Measurements from ENCODE around the gene KLC1. TPM values are rescaled to one million over a fixed set of nuclear protein-coding genes. Genes with fewer than 3 reads are reported as not detected.

The KLC1 gene
- total RNA-seq, 2 experiments from 2014 or later = 126 to 135 TPM

GRCh38 chr14:103707329-103708263 is 78.6 kb downstream of the KLC1 start:
- CTCF ChIA-PET = no interaction called here
- Mint-ChIP-seq H3K4me1 (peaks cover 27% of the 10 kb centered on the region), H3K36me3 (ENCODE audit: low read depth) (peaks cover 16% of the 10 kb centered on the region), H3K9me3 (no peaks in the 10 kb centered on the region), H3K27ac (no peak overlapping the region), H3K27me3 (no peaks in the 10 kb centered on the region), H3K4me3 (no peak overlapping the region)
- POLR2A ChIA-PET = no interaction called here
- DNase-seq = no peak

- no peak overlapping the region for H3K27ac Mint-ChIP-seq
- no peak for DNase-seq
- CTCF ChIA-PET = no interaction called here
- H3K4me3 Mint-ChIP-seq = no peak overlapping the region
- POLR2A ChIA-PET = interaction anchor here (0.7 kb wide), 1 partner anchor 37 kb away, joined by 3 read pairs; no protein-coding TSS in a partner anchor
- H3K27me3 Mint-ChIP-seq = no peaks in the 10 kb centered on the region
- peaks cover 37% of the 10 kb centered on the region for H3K4me1 Mint-ChIP-seq
- peaks cover 10% of the 10 kb centered on the region for H3K36me3 Mint-ChIP-seq (ENCODE audit: low read depth)
- no peaks in the 10 kb centered on the region for H3K9me3 Mint-ChIP-seq
Measured at GRCh38 chr14:103708750-103709187, 79.8 kb downstream of the KLC1 start.

GRCh38 chr14:103709814-103710213 is 80.8 kb downstream of the KLC1 start:
- Mint-ChIP-seq H3K4me1 (peaks cover 39% of the 10 kb centered on the region), H3K27ac (peak overlapping the region; percentile 54), H3K36me3 (ENCODE audit: low read depth) (peaks cover 6% of the 10 kb centered on the region), H3K4me3 (no peak overlapping the region), H3K27me3 (no peaks in the 10 kb centered on the region), H3K9me3 (no peaks in the 10 kb centered on the region)
- POLR2A ChIA-PET = no interaction called here
- no peak for DNase-seq
- CTCF ChIA-PET = no interaction called here

GRCh38 chr14:103710771-103711377 is 81.9 kb downstream of the KLC1 start:
- ChIA-PET POLR2A (no interaction called here), CTCF (interaction anchor here (0.7 kb wide), 1 partner anchor 12 kb away, joined by 4 read pairs; no protein-coding TSS in a partner anchor)
- H3K27ac Mint-ChIP-seq = peak overlapping the region; percentile 25
- H3K4me1 Mint-ChIP-seq = peaks cover 38% of the 10 kb centered on the region
- no peaks in the 10 kb centered on the region for H3K9me3 Mint-ChIP-seq
- no peaks in the 10 kb centered on the region for H3K27me3 Mint-ChIP-seq
- no peak overlapping the region for H3K4me3 Mint-ChIP-seq
- DNase-seq = no peak
- peaks cover 4% of the 10 kb centered on the region for H3K36me3 Mint-ChIP-seq (ENCODE audit: low read depth)

GRCh38 chr14:103711516-103712431 is 82.8 kb downstream of the KLC1 start:
- DNase-seq = no peak
- Mint-ChIP-seq H3K27ac (peak overlapping the region; percentile 13), H3K4me1 (peaks cover 40% of the 10 kb centered on the region), H3K4me3 (no peak overlapping the region), H3K9me3 (no peaks in the 10 kb centered on the region), H3K27me3 (no peaks in the 10 kb centered on the region), H3K36me3 (ENCODE audit: low read depth) (peaks cover 4% of the 10 kb centered on the region)
- POLR2A ChIA-PET = no interaction called here
- CTCF ChIA-PET = interaction anchor here (0.7 kb wide), 1 partner anchor 11 kb away, joined by 4 read pairs; no protein-coding TSS in a partner anchor

- Mint-ChIP-seq H3K9me3 (no peaks in the 10 kb centered on the region), H3K4me3 (peak overlapping the region; percentile 22), H3K36me3 (ENCODE audit: low read depth) (peaks cover 4% of the 10 kb centered on the region), H3K4me1 (peaks cover 49% of the 10 kb centered on the region), H3K27me3 (no peaks in the 10 kb centered on the region), H3K27ac (peak overlapping the region; percentile 93)
- POLR2A ChIA-PET = no interaction called here
- no peak for DNase-seq
- CTCF ChIA-PET = interaction anchor here (1.2 kb wide), 1 partner anchor 14 kb away, joined by 3 read pairs; no protein-coding TSS in a partner anchor
Measured at GRCh38 chr14:103712633-103713247, 83.7 kb downstream of the KLC1 start.

- Mint-ChIP-seq H3K27me3 (no peaks in the 10 kb centered on the region), H3K36me3 (ENCODE audit: low read depth) (peaks cover 4% of the 10 kb centered on the region), H3K4me1 (peaks cover 55% of the 10 kb centered on the region), H3K4me3 (peak overlapping the region; percentile 97), H3K9me3 (no peaks in the 10 kb centered on the region), H3K27ac (peak overlapping the region; percentile 93)
- DNase-seq = no peak
- ChIA-PET CTCF (interaction anchor here (1.2 kb wide), 1 partner anchor 15 kb away, joined by 3 read pairs; no protein-coding TSS in a partner anchor), POLR2A (interaction anchor here (0.7 kb wide), 1 partner anchor 11 kb away, joined by 3 read pairs; no protein-coding TSS in a partner anchor)
Measured at GRCh38 chr14:103713304-103714062, 84.5 kb downstream of the KLC1 start.

- Mint-ChIP-seq H3K4me1 (peaks cover 60% of the 10 kb centered on the region), H3K4me3 (peak overlapping the region; percentile 97), H3K27me3 (no peaks in the 10 kb centered on the region), H3K9me3 (no peaks in the 10 kb centered on the region), H3K27ac (peak overlapping the region; percentile 93), H3K36me3 (ENCODE audit: low read depth) (peaks cover 4% of the 10 kb centered on the region)
- POLR2A ChIA-PET = interaction anchor here (0.7 kb wide), 1 partner anchor 12 kb away, joined by 3 read pairs; no protein-coding TSS in a partner anchor
- no peak for DNase-seq
- CTCF ChIA-PET = interaction anchor here (0.6 to 1.2 kb wide), 3 partner anchors 12 to 47 kb away, joined by 3 read pairs; no protein-coding TSS in a partner anchor
Measured at GRCh38 chr14:103714063-103714724, 85.2 kb downstream of the KLC1 start.

- peak within 1 kb of the TSS; percentile 97 for H3K4me3 Mint-ChIP-seq
- H3K9me3 Mint-ChIP-seq = no peaks in the 10 kb centered on the region
- H3K27ac Mint-ChIP-seq = peak within 1 kb of the TSS; percentile 96
- POLR2A ChIA-PET = no interaction called here
- DNase-seq = peak; percentile 100
- H3K36me3 Mint-ChIP-seq (ENCODE audit: low read depth) = peaks cover 3% of the 10 kb centered on the region
- peaks cover 70% of the 10 kb centered on the region for H3K4me1 Mint-ChIP-seq
- H3K27me3 Mint-ChIP-seq = no peaks in the 10 kb centered on the region
- CTCF ChIA-PET = interaction anchor here (0.6 to 1.5 kb wide), 4 partner anchors 11 to 956 kb away, joined by 3 read pairs; no protein-coding TSS in a partner anchor
Measured at GRCh38 chr14:103715052-103716000, 86.3 kb downstream of the KLC1 start, which contains the start of the genes XRCC3 and ZFYVE21. TSS of gene XRCC3 (minus strand) at chr14:103715451. CDS start at chr14:103711087, 4,364 bp downstream. TSS of gene ZFYVE21 (plus strand) at chr14:103715810. CDS start at chr14:103715842, 32 bp downstream.

Data from activated CD4-positive, alpha-beta T cell treated with anti-CD3 and anti-CD28 coated beads, Interleukin-2, amount 10 ng/mL, durations not matched to agents 7 days and 5 days (primary cell).